Keratinocyte (primary cell): ENCODE data around the gene EVC. TPM values are rescaled to one million over a fixed set of nuclear protein-coding genes. Genes with fewer than 3 reads are reported as not detected.

Source experiments
- DNase-seq: peaks from one replicate; pipeline ENCODE4 v3.0.0-alpha.2; 2011; ENCODE audit warnings: low read depth, missing footprints, low spot score
- FAIRE-seq: peaks from 2 replicates; lab custom pipeline; 2011; peaks lifted over from hg19 to GRCh38; lab: Jason Lieb, UNC
- H2AFZ ChIP-seq: 2 replicates; pipeline ENCODE4 v1.6.0; 2012; ENCODE audit warnings: low read length, control low read depth, inconsistent platforms; ENCODE audit not compliant: control insufficient read depth
- H3K27ac ChIP-seq: 2 replicates; pipeline ENCODE4 v1.5.1; 2011; ENCODE audit warnings: low read length; ENCODE audit not compliant: control insufficient read depth, insufficient read depth
- H3K27me3 ChIP-seq: 3 replicates; pipeline ENCODE4 v1.6.0; 2011; ENCODE audit warnings: low read length; ENCODE audit not compliant: control insufficient read depth, insufficient read depth; ENCODE audit errors: extremely low read depth
- H3K36me3 ChIP-seq, 2 experiments: 2 replicates in 1 of 2; 3 replicates in 1 of 2; pipeline ENCODE4 v1.5.1; 2011; ENCODE audit warnings: low read length in 2 of 2, mild to moderate bottlenecking in 1 of 2; ENCODE audit not compliant: control insufficient read depth in 2 of 2, insufficient read depth in 2 of 2; ENCODE audit errors: extremely low read depth in 1 of 2
- H3K4me1 ChIP-seq: 3 replicates; pipeline ENCODE4 v1.5.1; 2011; ENCODE audit warnings: low read length; ENCODE audit not compliant: control insufficient read depth, insufficient read depth; ENCODE audit errors: extremely low read depth
- H3K4me2 ChIP-seq: 3 replicates; pipeline ENCODE4 v1.6.0; 2011; ENCODE audit warnings: low read depth, low read length; ENCODE audit not compliant: control insufficient read depth, insufficient read depth; ENCODE audit errors: extremely low read depth
- H3K4me3 ChIP-seq, 3 experiments: fragments of 200-600 bp in 1 of 3; sonication (generic) in 1 of 3; 2 replicates in 2 of 3; 3 replicates in 1 of 3; pipeline ENCODE4 v1.5.1; 2011 to 2016; ENCODE audit warnings: low read length in 3 of 3, mild to moderate bottlenecking in 3 of 3, control low read depth in 2 of 3, inconsistent platforms in 1 of 3, low read depth in 1 of 3, mixed read lengths in 1 of 3, mixed run types in 1 of 3, moderate library complexity in 1 of 3; ENCODE audit not compliant: control insufficient read depth in 2 of 3, insufficient read depth in 2 of 3; ENCODE audit errors: extremely low read depth in 1 of 3
- H3K79me2 ChIP-seq: 2 replicates; pipeline ENCODE4 v1.6.0; 2012; ENCODE audit warnings: low read length; ENCODE audit not compliant: control insufficient read depth, insufficient read depth
- H3K9ac ChIP-seq: 3 replicates; pipeline ENCODE4 v1.6.0; 2011; ENCODE audit warnings: low read length; ENCODE audit not compliant: control insufficient read depth, insufficient read depth; ENCODE audit errors: extremely low read depth
- H3K9me1 ChIP-seq: 3 replicates; pipeline ENCODE4 v1.6.0; 2011; ENCODE audit warnings: low read length; ENCODE audit not compliant: control insufficient read depth, insufficient read depth; ENCODE audit errors: extremely low read depth
- H3K9me3 ChIP-seq: 2 replicates; pipeline ENCODE4 v1.5.1; 2012; ENCODE audit warnings: low read depth, low read length; ENCODE audit not compliant: control insufficient read depth
- H4K20me1 ChIP-seq: 3 replicates; pipeline ENCODE4 v1.6.0; 2011; ENCODE audit warnings: low read length; ENCODE audit not compliant: control insufficient read depth, insufficient read depth; ENCODE audit errors: extremely low read depth
- CTCF ChIP-seq, 3 experiments: IDR thresholded peaks in 1 of 3; conservative IDR thresholded peaks in 1 of 3; optimal IDR thresholded peaks in 1 of 3; 2 replicates in 2 of 3; 3 replicates in 1 of 3; pipeline versions ENCODE3 to v1.5.1; 2011; ENCODE audit warnings: low read length in 3 of 3, mild to moderate bottlenecking in 3 of 3, moderate library complexity in 2 of 3, control low read depth in 1 of 3, inconsistent platforms in 1 of 3; ENCODE audit not compliant: insufficient read depth in 2 of 3; ENCODE audit errors: extremely low read depth in 1 of 3
- EZH2 ChIP-seq: IDR thresholded peaks from one replicate; pipeline ENCODE4 v1.6.1; 2012; ENCODE audit warnings: inconsistent platforms, mild to moderate bottlenecking, low read length, moderate library complexity
- dilution Hi-C: fragments of 300-500 bp; cut with MboI; formaldehyde crosslinking; loops from one replicate; pipeline ENCODE4 v1.7.0; 2020; ENCODE audit warnings: low sequenced_read_pairs; ENCODE audit not compliant: extremely low pct_ligation_motif_present
- polyA plus RNA-seq, 5 experiments: library from polyadenylated mRNA; depleted of rRNA in 3 of 5; stranded (reverse) in 3 of 5; stranded (forward) in 1 of 5; unstranded in 1 of 5; fragments of >200 nt; gene quantifications; 1 replicate in 1 of 5; 2 replicates in 3 of 5; 3 replicates in 1 of 5; pipeline versions ENCODE4 v1.2.1 to v1.2.3, GENCODE V29; 2011 to 2012; ENCODE audit warnings: missing spikeins in 2 of 5, low read depth in 1 of 5, low replicate concordance in 1 of 5

EVC gene
- polyA plus RNA-seq, 1 donor (not counting 4 experiments of a cell fraction or from before 2014, with no cell fraction given), result 7.3 TPM

GRCh38 chr4:5710065-5710960, 688 bp upstream of the EVC start:
- Histone ChIP-seq H3K4me3 (peak overlapping the region; percentile 53 to 92 (median 59)), H3K79me2 (peaks cover 44% of the 10 kb centered on the region), H3K9me1 (no peaks in the 10 kb centered on the region), H2AFZ (peak overlapping the region; percentile 92), H3K4me2 (peak overlapping the region; percentile 84), H3K27ac (peak overlapping the region; percentile 94), H3K36me3 (peaks cover 0 to 9% of the 10 kb centered on the region in 2 experiments), H3K9me3 (no peaks in the 10 kb centered on the region), H3K4me1 (peaks cover 50% of the 10 kb centered on the region), H3K27me3 (no peaks in the 10 kb centered on the region), H3K9ac (peak overlapping the region; percentile 92), H4K20me1 (peaks cover 5% of the 10 kb centered on the region)
- peak; percentile 65 for FAIRE-seq
- peak in 2 of 3 experiments; percentile 43 to 67 for TF ChIP-seq CTCF (optimal IDR thresholded peaks at IDR 0.05 in 1 of 3, IDR thresholded peaks at IDR 0.05 in 1 of 3, conservative IDR thresholded peaks at IDR 0.05 in 1 of 3; ENCODE audit: extremely low read depth in 1 of 3, insufficient read depth in 2 of 3, low read length in 3 of 3)
- TF ChIP-seq EZH2, result no peak
- DNase-seq, result no peak
- dilution Hi-C loops, result no loop called here

- Histone ChIP-seq H3K4me1 (peaks cover 52% of the 10 kb centered on the region), H3K9ac (peak overlapping the region; percentile 92), H3K27ac (peak overlapping the region; percentile 94)
These were observed 631 bp downstream of the EVC start for GRCh38 chr4:5711479-5712184.

More at GRCh38 chr4:5711479-5712184, 631 bp downstream of the EVC start:
- dilution Hi-C loops, result no loop called here
- DNase-seq (no peak), FAIRE-seq (peak; percentile 32)
- Histone ChIP-seq H3K4me3 (peak overlapping the region; percentile 59 to 92 (median 72)), H3K9me3 (no peaks in the 10 kb centered on the region), H4K20me1 (peaks cover 8% of the 10 kb centered on the region), H3K79me2 (peaks cover 55% of the 10 kb centered on the region), H3K9me1 (no peaks in the 10 kb centered on the region), H3K4me2 (peak overlapping the region; percentile 100), H3K27me3 (no peaks in the 10 kb centered on the region), H2AFZ (peak overlapping the region; percentile 55), H3K36me3 (peaks cover 0 to 10% of the 10 kb centered on the region in 2 experiments)
- TF ChIP-seq EZH2, result no peak
- peak in 1 of 3 experiments; percentile 11 for TF ChIP-seq CTCF (optimal IDR thresholded peaks at IDR 0.05 in 1 of 3, IDR thresholded peaks at IDR 0.05 in 1 of 3, conservative IDR thresholded peaks at IDR 0.05 in 1 of 3; ENCODE audit: extremely low read depth in 1 of 3, insufficient read depth in 2 of 3, low read length in 3 of 3)
